Stimulated activated CD8-positive, alpha-beta memory T cell treated with anti-CD3 and anti-CD28 coated beads, Interleukin-12 subunit alpha, Interleukin-12 subunit beta, amount 100 ng/mL, for 24 hours (primary cell): ENCODE data around the gene TMEM150B.

Experiments used
- DNase-seq: peaks from one replicate; pipeline ENCODE4 v3.0.0-alpha.2; 2020; ENCODE audit errors: extremely low read depth

The TMEM150B gene, protein sequence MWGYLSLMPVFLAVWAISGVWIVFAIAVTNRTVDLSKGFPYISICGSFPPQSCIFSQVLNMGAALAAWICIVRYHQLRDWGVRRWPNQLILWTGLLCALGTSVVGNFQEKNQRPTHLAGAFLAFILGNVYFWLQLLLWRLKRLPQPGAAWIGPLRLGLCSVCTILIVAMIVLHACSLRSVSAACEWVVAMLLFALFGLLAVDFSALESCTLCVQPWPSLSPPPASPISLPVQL

GRCh38 chr19:55325172-55325571 lies at the start of gene TMEM150B:
Gene TMEM150B (minus strand): TSS chr19:55325341. CDS start chr19:55321036, 4,305 bp downstream.
- no peak for DNase-seq

DNA sequence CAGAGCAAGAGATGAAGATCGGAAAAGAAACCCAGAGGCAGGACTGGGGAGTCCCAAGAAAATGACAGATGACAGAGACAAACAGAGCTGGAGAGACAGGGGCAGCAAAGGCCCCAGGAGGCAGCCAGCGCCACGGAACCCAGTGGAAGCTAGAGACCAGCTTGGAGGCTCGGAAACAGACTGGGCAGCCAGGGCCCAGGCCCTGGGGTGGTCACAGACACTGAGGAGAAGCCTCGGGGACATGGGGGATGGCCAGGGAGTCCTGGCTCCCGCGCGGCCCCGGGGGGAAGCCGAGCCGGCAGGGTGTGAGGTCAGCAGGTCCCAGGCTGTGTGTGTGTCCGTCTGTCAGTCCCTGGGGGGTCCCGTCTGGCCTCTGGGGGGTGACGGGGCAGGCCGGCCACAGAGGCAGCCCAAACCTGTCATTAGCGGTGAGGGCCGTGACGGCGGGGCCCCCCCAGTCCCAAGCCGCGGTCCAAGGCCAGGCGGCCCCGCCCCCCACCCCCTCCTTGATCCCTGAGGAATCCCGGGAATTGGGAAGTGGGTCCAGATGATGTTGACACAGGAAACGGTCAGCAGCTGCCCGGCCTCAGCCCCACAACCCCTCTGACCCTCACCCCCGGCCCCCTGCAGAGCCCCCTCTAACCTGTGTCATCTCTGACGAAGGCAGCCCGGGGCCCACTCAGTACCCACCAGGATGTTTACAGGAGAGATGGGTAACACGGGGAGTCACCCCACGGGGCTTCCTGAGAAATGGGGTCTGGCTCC lies 49.0 kb upstream of the TMEM150B start:
- no peak for DNase-seq

DNA sequence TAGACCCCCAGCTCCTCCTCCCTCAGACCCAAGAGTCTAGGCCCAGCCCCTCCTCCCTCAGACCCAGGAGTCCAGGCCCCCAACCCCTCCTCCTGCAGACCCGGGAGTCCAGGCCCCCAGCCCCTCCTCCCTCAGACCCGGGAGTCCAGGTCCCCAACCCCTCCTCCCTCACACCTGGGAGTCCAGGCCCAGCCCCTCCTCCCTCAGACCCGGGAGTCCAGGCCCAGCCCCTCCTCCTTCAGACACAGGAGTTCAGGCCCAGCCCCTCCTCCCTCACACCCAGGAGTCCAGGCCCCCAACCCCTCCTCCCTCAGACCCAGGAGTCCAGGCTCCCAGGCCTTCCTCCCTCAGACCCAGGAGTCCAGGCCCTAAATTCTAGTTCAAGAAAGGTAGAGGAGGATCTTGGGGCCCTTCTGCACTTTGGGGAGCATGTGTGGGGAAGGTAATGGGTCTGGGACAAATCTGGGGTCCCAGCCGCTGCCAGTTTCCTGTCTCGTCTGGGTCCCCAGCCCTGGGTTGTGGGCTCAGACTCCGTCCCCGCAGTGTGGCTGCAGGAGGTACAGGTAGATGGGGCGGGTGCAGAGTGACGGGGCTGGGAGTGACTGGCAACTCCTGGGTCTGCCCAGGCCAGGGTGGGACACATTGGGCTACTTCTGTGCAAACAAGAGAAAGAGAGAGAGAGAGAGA lies 48.3 kb upstream of the TMEM150B start:
- DNase-seq: no peak

GRCh38 chr19:55372316-55373081 lies 47.4 kb upstream of the TMEM150B start:
- no peak for DNase-seq

DNA sequence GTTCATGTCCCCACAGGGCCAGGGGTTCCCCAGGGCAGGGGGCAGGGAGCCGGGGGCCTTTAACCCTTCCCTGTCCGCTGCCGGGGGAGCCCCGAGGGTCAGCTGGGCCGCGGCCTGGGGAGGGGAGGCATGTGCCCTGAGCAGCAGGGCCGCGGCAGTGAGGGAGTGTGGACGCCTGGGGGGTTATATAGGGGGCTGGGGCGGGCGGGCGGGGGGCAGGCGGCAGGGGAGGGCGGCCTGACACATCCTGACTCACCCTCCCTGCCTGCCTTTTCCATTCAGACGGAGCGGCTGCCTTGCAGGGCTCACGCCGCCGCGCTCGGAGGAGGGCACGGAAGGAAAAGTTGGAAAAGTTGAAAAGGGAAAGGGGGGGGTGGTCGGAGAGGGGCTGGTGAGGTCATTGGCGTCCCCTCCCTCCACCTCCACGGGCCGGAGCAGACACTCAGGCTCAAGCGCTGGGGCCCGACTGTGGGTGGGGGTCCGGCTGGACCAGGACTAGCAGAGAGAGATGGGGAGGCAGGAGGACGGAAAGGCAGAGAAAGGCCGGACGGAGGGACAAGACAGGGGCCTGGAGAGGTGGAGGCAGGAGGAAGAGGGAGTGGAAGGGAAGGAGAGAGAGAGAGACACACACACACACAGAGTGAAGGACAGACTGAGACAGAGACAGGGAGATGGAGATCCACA lies 45.3 kb upstream of the TMEM150B start, which contains the start of gene IL11:
TSS of gene IL11 (minus strand) at position 159 of the 684 bp plus-strand sequence. CDS start at position 6, 153 bp downstream.
- DNase-seq: no peak

- no peak for DNase-seq
Measured at GRCh38 chr19:55369653-55370304, 44.6 kb upstream of the TMEM150B start.

DNA sequence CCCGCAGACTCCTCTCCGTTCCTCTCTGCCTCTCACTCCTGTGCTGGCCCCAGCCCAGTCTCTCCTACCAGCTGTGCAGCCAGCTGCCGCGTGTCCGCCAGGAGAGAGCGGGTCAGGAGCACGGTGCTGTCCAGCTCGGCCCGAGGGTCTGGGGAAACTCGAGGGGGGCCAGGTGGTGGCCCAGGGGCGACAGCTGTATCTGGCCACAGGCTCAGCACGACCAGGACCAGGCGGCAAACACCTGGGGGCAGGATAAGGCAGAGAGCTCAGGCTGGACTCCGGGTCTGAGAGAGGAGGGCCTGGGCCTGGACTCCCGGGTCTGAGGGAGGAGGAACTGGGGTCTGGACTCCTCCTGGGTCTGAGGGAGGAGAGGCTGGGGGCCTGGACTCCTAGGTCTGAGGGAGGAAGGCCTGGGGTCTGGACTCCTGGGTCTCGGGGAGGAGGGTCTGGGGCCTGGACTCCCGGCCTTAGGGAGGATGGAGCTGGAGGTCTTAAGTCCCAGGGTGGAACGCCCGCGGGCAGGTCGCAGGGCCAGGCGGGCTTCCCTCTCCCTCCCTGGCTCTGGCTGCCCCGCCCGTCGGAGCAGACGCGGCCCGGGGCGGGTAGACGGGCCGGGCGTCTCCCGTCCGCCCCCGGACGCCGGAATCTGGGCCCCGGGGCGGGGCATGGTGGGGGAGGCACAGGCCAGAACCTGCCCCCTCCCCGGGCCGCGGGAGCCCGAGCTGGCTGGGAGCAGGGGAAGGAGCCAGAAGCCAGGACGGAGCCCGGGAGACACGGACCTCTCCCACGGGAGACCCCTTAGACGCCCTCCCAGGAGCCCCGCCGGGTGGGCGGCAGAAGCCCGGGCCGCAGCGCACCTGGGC lies 43.8 kb upstream of the TMEM150B start:
- no peak for DNase-seq

DNA sequence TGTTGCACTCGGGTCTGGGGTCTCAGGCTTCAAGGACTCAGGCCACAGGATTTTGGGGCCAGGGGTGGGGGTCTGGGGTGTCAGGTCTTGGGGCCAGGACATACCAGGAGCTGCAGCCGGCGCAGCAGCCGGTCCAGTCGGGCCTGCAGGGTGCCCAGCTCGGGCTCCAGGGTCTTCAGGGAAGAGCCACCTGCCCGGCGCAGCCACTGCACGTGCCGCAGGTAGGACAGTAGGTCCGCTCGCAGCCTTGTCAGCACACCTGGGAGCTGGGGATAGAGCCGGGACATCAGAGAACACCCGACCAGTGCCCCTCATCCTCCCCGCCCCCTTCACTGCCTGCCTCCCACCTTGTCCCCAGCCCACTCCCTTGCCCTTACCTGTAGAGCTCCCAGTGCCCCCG lies 43.0 kb upstream of the TMEM150B start:
- DNase-seq: no peak

- no peak for DNase-seq
Measured at GRCh38 chr19:55366790-55367189, 41.6 kb upstream of the TMEM150B start.

DNA sequence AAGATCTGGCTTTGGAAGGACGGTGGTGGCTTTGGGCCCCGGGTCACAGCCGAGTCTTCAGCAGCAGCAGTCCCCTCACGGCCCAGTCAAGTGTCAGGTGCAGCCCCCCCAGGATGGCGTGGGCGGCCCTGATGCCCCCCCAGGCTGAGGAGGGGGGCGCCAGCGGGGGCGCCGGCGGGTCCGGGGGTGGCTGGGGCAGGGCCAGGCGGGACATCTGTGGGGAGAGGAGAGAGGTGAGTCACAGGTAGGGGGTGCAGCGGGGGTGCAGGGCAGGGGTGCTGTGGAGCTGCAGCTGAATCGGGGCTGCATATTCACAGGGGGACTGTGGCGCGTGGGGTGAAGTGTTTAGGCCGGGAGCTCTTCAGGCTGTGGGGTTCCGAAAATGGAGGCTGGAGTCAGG lies 40.8 kb upstream of the TMEM150B start:
- DNase-seq: no peak

- DNase-seq: no peak
Measured at GRCh38 chr19:55365245-55365644, 40.1 kb upstream of the TMEM150B start.

DNA sequence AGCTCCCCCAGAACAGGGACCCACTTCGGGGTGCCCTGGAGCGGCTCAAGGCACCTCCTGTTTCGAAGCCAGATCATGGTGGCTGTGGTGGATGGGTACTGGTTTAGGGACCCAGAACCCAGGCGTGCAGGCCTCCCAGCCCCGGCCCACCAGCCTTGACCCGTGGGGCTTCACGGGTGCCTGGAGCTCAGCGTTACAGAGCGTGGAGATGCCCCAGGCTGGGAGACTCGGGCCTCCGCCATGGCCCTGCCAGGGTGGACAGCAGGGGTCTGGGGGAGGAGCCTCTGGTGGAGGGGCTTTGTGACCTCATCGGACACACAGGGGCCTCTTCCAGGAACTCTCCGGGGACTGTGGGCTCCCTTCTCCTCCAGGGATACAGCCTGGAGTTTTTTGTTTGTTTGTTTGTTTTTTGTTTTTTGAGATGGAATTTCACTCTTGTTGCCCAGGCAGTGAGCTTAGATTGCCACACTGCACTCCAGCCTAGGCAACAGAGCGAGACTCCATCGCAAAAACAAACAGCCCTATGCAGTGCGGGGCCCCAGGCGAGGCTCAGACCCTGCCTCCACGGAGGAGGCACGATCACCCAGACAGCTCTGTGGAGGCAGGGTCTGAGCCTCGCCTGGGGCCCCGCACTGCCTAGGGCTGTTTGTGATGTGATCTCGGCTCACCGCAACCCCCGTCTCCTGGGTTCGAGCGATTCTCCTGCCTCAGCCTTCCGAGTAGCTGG lies 38.0 kb upstream of the TMEM150B start, which contains the start of gene GARIN5B:
TSS of gene GARIN5B (minus strand) at position 271 of the 727 bp plus-strand sequence. CDS start at position 77, 194 bp downstream.
- DNase-seq: no peak

- no peak for DNase-seq
Measured at GRCh38 chr19:55362174-55362989, 37.2 kb upstream of the TMEM150B start.

DNA sequence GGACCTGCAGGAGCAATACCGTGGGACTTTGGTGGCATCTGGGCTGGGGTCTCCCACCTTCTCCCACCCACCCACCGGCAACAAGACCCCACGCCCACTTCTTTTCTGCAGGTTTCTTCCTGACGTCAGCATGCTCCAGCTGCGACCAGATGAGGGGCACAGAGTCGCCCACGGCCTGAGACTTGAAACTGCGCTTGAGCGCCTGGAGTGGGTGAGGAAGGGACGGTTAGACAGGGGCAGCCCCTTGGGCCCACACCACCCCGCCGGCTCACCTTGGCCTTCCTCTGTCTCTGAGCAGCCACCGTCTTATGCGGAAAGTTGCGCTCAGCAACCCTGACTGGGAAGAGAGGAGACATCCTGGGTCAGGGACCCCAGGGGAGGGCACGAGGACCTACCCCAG lies 35.8 kb upstream of the TMEM150B start:
- DNase-seq: no peak

GRCh38 chr19:55358943-55359908 lies 34.1 kb upstream of the TMEM150B start:
- DNase-seq: no peak

GRCh38 chr19:55358493-55358892 lies 33.4 kb upstream of the TMEM150B start:
- no peak for DNase-seq
